ENCODE results near the gene CNGA3. TPM values are rescaled to one million over a fixed set of nuclear protein-coding genes. Genes with fewer than 3 reads are reported as not detected.
"Not testable (repeated sequence)": the region's sequence is repeated elsewhere in the genome, so short reads cannot be mapped to it uniquely, and the experiment has no call there.

Gene CNGA3
- total RNA-seq, 1 donor from 2014 or later = 0.21 TPM

DNA sequence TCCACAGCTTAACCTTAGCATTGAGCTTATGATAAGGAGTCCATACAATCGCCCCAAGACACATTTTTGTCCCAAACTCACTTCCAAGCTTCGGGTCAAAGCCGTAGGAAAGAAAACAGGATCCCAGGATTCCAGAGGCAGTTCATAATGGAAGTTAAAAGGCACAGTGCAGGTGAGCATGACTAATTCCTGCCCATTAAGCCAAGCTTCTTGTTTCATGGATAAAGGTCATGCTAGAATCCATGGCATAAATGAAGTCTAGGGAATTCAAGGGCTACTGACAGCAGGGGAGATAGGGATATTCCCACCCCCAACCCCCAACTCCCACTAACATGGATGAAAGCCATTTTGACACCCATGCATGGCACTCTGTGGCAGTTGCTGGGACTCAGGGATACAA lies 88.2 kb downstream of the CNGA3 start:
- DNase-seq (ENCODE audit: low read depth) = no peak
- H3K4me3 ChIP-seq (ENCODE audit: low read depth, low read length) = no peak overlapping the region
- TF ChIP-seq, protein P1, sequence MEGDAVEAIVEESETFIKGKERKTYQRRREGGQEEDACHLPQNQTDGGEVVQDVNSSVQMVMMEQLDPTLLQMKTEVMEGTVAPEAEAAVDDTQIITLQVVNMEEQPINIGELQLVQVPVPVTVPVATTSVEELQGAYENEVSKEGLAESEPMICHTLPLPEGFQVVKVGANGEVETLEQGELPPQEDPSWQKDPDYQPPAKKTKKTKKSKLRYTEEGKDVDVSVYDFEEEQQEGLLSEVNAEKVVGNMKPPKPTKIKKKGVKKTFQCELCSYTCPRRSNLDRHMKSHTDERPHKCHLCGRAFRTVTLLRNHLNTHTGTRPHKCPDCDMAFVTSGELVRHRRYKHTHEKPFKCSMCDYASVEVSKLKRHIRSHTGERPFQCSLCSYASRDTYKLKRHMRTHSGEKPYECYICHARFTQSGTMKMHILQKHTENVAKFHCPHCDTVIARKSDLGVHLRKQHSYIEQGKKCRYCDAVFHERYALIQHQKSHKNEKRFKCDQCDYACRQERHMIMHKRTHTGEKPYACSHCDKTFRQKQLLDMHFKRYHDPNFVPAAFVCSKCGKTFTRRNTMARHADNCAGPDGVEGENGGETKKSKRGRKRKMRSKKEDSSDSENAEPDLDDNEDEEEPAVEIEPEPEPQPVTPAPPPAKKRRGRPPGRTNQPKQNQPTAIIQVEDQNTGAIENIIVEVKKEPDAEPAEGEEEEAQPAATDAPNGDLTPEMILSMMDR (IDR thresholded peaks at IDR 0.05; ENCODE audit: insufficient read depth, low read length, poor library complexity, severe bottlenecking) = no peak
- H3K36me3 ChIP-seq (ENCODE audit: control insufficient read depth, insufficient read depth, low read length) = no peaks in the 10 kb centered on the region
- H3K27me3 ChIP-seq (ENCODE audit: control insufficient read depth, insufficient read depth, low read length) = no peaks in the 10 kb centered on the region

DNA sequence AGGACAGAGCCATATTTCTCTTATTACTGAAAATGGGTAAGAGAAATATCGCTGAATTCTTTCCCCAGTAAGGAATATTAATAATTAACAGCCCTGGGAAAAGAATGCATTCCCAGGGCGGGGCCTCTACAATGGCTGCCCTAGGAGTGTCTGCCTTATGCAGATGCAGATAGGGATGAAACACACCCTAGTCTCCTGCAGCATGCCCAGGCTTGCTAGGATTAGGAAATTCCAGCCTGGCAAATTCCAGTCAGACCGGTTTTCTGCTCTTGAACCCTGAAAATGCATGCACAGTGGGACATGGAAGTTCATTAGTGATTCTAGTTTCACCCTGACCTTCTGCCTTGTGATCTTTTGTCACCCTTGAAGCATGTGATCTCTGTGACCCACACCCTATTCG lies 89.4 kb downstream of the CNGA3 start:
- not testable (repeated sequence) for H3K4me3 ChIP-seq (ENCODE audit: low read depth, low read length); DNase-seq (ENCODE audit: low read depth)

DNA sequence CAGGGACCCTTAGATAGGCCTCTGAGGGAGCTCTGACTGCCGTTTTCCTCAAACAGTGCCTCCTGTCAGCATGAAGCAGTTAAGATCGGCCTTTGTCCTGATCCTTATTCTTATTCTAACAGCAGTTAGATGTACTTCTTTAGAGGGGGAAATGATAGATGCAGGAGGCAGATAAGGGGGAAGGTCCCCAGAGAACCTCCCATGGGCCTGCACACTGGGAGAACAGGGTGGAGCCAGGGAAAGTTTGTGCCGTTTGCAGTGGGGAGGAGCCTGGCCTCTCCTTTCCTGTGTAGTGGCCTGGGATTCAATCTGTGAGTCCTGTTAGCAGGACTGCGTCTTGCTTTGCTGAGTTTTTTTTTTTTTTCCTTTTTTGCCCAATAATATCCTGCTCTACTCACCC lies 90.5 kb downstream of the CNGA3 start:
- H3K27me3 ChIP-seq (ENCODE audit: control insufficient read depth, insufficient read depth, low read length) = no peaks in the 10 kb centered on the region
- DNase-seq (ENCODE audit: low read depth) = no peak
- TF ChIP-seq, protein P1 (IDR thresholded peaks at IDR 0.05; ENCODE audit: insufficient read depth, low read length, poor library complexity, severe bottlenecking) = no peak
- no peak overlapping the region for H3K4me3 ChIP-seq (ENCODE audit: low read depth, low read length)
- H3K36me3 ChIP-seq (ENCODE audit: control insufficient read depth, insufficient read depth, low read length) = no peaks in the 10 kb centered on the region

More for the DNA sequence above, 89.4 kb downstream of the CNGA3 start:
- H3K27me3 ChIP-seq (ENCODE audit: control insufficient read depth, insufficient read depth, low read length); H3K36me3 ChIP-seq (ENCODE audit: control insufficient read depth, insufficient read depth, low read length): not testable (repeated sequence)

DNA sequence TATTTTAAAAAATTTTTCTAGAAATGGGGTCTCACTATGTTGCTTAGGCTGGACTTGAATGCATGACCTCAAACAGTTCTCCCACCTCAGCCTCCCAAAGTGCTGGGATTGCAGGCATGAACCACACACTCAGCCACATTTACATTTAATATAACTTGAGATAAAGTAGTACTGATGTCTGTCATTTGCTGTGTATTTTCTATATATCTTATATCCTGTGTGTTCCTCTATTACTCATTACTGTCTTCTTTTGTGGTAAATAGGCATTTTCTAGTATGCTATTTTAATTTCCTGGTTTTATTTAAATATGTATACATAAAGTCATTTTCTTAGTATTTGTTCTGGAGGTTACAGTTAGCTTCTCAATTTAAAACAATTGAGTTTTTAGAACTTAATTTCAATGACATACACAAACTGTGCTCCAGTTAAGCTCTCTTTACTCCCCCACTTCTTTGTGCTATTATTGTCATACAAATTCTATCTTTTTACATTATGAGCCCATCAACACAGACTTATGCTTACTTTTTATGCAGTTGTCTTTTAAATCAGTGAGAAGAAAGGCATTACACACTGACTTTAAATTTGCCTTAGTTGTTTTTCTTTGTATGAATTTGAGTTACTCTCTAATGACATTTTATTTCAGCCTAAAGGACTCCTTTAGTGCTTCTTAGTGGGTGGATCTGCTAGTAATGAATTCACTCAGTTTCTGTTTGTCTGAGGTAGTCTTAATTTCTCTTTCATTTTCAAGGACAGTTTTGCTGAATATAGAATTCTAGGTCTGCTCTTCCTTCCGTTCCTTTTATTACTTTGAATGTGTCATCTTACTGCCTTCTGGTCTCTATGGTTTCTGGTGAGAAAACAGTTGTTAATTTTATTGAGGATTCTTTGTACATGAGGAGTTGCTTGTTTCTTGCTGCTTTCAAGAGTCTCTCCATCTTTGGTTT lies 92.2 kb downstream of the CNGA3 start:
- no peaks in the 10 kb centered on the region for H3K36me3 ChIP-seq (ENCODE audit: control insufficient read depth, insufficient read depth, low read length)
- TF ChIP-seq, protein P1 (IDR thresholded peaks at IDR 0.05; ENCODE audit: insufficient read depth, low read length, poor library complexity, severe bottlenecking) = no peak
- no peak overlapping the region for H3K4me3 ChIP-seq (ENCODE audit: low read depth, low read length)
- no peaks in the 10 kb centered on the region for H3K27me3 ChIP-seq (ENCODE audit: control insufficient read depth, insufficient read depth, low read length)
- DNase-seq (ENCODE audit: low read depth) = no peak

DNA sequence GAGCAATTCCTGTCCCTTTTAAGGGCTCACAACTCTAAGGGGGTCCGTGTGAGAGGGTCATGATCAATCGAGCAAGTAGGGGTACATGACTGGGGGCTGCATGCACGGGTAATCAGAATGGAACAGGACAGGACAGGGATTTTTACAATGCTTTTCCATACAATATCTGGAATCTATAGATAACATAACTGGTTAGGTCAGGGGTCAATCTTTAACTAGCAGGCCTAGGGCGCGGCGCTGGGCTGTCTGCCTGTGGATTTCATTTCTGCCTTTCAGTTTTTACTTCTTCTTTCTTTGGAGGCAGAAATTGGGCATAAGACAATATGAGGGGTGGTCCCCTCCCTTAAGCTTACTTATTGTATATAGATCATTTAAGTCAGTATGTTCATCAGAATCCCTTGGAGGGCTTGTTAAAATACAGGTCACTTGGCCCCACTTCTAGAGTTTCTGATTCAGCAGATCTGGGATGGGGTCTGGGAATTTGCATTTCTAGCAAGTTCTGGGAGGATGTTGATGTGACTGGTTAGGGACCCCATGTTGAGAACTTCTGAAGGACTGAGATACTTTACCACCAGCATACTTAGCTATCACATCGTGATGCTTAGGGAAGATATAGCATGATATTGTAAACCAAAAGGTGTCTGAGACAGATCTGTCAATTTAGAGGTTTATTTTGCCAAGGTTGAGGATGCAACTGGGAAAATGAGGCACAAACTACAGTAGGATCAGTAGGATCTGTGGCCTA lies 95.6 kb downstream of the CNGA3 start:
- DNase-seq (ENCODE audit: low read depth) = no peak
- TF ChIP-seq, protein P1 (IDR thresholded peaks at IDR 0.05; ENCODE audit: insufficient read depth, low read length, poor library complexity, severe bottlenecking) = no peak
- H3K27me3 ChIP-seq (ENCODE audit: control insufficient read depth, insufficient read depth, low read length) = no peaks in the 10 kb centered on the region
- no peaks in the 10 kb centered on the region for H3K36me3 ChIP-seq (ENCODE audit: control insufficient read depth, insufficient read depth, low read length)
- no peak overlapping the region for H3K4me3 ChIP-seq (ENCODE audit: low read depth, low read length)

DNA sequence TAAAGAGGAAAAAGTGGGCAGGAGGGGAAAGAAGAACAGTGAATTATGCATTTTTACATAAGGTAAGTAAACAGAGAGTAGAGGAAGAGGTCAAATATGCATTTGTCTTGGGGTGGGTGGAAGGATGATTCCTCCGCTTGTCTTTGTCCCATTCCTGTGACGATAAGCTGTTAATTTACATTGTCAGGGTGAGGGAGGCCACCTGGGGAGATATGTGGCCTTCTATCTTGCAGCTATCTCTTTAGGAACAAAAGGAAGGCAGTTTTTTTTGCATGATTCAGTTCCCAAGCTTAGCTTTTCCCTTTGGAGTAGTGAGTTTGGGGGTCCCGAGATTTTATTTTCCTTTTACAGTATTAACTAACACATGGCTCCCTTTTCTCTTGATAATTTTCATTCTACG lies 96.2 kb downstream of the CNGA3 start:
- Histone ChIP-seq H3K36me3 (ENCODE audit: control insufficient read depth, insufficient read depth, low read length) (no peaks in the 10 kb centered on the region), H3K4me3 (ENCODE audit: low read depth, low read length) (no peak overlapping the region), H3K27me3 (ENCODE audit: control insufficient read depth, insufficient read depth, low read length) (no peaks in the 10 kb centered on the region)
- no peak for DNase-seq (ENCODE audit: low read depth)
- TF ChIP-seq, protein P1 (IDR thresholded peaks at IDR 0.05; ENCODE audit: insufficient read depth, low read length, poor library complexity, severe bottlenecking) = no peak
